GM10266 (cell line): ENCODE data around the gene SP4.

ENCODE experiments used
- DNase-seq: peaks from one replicate; pipeline ENCODE4 v3.0.0; 2012; ENCODE audit errors: extremely low spot score
- TF ChIP-seq, protein P1 (sequence below): IDR thresholded peaks from 2 replicates; pipeline ENCODE4 v1.5.1; 2012; ENCODE audit warnings: mild to moderate bottlenecking, low read depth; ENCODE audit not compliant: control insufficient read depth, insufficient read depth; ENCODE audit errors: missing control alignments

SP4 gene

DNA sequence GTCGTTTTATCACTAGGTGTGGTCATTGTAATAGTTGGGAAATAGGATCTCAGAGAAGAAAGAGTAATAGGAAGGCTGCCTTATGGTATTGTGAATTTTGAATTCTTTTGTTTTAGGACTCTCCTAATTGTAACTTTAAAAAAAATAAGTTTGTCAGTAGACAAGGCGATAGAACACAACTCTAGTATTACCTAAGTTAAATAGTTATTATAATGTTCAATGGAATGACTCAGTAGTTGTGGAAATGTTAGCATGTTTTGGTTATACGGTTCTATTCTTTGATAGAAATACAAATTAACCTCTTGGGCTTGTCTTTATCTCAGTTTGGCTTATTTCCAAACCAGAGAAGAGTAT lies 116.4 kb downstream of the SP4 start:
- TF ChIP-seq, protein P1, sequence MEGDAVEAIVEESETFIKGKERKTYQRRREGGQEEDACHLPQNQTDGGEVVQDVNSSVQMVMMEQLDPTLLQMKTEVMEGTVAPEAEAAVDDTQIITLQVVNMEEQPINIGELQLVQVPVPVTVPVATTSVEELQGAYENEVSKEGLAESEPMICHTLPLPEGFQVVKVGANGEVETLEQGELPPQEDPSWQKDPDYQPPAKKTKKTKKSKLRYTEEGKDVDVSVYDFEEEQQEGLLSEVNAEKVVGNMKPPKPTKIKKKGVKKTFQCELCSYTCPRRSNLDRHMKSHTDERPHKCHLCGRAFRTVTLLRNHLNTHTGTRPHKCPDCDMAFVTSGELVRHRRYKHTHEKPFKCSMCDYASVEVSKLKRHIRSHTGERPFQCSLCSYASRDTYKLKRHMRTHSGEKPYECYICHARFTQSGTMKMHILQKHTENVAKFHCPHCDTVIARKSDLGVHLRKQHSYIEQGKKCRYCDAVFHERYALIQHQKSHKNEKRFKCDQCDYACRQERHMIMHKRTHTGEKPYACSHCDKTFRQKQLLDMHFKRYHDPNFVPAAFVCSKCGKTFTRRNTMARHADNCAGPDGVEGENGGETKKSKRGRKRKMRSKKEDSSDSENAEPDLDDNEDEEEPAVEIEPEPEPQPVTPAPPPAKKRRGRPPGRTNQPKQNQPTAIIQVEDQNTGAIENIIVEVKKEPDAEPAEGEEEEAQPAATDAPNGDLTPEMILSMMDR = no peak
- no peak for DNase-seq

DNA sequence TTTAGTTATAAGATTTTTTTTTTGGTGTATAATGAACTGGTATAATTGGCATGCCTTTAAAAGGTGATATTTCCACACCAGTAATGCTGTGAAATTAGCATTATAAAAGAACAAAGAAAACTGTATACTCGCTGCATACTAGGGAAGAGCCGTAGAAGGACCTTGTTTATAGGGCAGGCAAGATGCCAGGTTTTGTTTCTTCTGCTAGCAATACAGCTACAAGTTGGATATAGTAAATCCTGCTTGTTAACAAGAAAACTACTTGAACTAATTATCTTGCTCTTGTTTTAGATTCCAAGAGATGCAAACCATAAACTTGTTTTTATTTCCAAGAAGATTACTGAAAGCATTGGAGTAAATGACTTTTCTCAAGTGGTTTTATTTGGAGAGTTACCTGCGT lies 116.8 kb downstream of the SP4 start:
- TF ChIP-seq, protein P1 = no peak
- DNase-seq = no peak

DNA sequence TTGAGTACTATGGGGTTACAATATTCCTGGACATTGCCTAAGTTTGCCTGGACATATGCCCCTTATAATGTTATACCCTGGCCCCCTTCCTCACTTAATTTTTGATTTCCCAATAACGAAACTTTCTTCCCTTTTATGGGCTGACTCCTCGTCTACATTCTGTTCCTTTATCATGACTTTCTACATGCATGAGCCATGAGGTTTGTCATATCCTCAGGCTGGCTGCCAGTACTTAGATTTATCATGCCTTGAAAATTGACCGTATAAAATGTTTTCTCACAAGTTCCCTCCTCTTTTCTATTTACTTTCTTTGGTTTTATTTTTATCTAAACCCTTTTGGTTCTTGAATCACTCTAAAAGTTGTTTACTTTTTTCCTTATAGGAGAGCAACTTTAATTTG lies 119.6 kb downstream of the SP4 start:
- no peak for DNase-seq
- TF ChIP-seq, protein P1 = no peak

DNA sequence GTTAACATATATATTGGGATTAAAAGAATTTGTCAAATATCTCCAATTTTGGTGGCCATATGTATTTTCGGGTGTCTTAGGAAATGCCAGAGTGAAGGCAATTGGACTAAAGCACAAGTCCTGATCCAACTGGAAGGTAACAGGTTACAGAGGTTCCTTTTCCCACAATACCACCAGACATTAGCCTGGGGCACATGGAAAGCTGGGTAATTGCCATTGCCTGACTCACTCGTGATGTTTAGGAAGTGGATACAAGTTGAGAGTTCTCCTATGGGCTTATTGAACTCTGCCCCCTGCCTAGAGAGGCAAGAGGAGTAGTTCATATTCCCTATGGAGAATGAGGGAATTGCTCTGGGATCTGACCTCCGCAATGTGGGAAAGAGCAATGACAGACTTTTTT lies 120.6 kb downstream of the SP4 start:
- no peak for DNase-seq
- TF ChIP-seq, protein P1 = no peak

DNA sequence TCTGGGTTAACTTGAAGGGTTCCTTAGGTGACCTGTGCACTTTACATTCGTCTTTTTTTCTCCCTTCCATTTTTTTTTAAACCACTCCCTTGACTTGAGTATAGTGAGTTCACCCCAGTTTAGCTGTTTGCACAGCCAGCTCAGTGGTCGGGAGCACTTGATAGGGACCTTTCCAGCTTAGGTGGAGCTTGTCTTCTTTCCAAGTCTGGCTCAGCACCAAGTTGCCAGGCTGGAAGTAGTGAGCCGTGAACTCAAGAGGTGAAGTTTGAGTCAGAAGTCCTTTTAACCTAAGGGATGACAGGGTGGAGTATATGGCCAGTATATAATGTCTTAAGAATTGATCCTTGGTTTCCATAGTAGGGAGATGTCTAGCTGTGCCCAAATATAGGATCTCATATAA lies 122.2 kb downstream of the SP4 start:
- no peak for DNase-seq
- TF ChIP-seq, protein P1 = no peak

DNA sequence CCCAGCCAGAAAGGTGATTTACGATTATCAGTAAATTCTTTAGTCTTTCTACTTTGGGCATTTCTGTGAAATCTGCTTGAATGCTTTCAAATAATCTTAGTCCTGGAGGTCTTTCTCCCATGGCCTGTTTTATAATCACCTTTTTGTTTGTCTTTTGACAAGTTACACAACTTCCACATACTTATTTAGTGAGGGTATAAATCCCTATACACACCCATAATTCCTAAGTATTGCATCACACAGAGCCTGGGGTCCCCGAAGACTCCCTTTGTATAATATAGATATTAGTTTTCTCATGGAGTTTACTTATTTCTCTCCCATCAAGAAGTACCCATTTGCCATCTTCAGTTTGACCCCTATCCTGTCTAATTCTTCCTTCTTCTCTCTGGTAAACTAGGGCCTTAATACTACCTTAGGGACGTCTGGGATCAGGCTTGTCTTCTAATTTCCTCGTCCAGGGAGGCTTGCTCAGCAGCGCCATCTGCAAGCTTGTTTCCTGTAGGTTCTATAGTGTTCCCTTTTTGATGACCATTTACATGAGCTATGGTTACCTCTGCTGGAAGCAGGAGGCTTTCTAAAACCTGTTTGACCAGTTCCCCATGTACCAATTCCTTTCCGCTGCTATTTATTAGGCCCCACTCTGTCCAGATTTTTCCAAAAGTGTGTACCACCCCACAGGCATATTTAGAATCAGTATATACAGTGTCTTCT lies 123.1 kb downstream of the SP4 start:
- DNase-seq = no peak
- TF ChIP-seq, protein P1 = no peak

DNA sequence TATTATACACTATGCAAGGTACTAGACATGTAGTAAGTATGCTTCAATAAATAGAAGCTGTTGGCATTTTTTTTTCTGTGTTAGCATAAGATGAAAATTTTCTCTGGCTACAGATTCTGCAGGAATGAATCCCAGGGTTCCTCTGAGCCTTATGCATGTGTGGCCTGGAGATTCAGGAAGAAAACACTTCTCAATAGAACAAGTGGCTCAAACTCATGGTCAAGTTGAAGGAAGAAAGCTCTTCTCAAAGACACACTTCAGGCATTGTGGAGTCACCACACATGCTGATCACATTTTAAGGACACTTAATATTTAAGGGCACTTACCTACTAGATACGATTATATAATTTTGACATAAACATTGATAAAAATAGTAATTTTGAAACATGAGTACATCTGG lies 134.5 kb downstream of the SP4 start:
- TF ChIP-seq, protein P1 = no peak
- no peak for DNase-seq
